HTERT RPE-1 (cell line): ENCODE results near the gene SETD2.

ENCODE experiments used
- in situ Hi-C: fragments of 300-500 bp; cut with MboI; formaldehyde crosslinking; loops from 4 replicates; pipeline ENCODE4 v1.14.3; 2020; ENCODE audit warnings: low sequenced_read_pairs

Gene SETD2

GRCh38 chr3:46986782-46987310 is 177.1 kb downstream of the SETD2 start:
- in situ Hi-C loops = no loop called here

GRCh38 chr3:46986055-46986730 is 177.7 kb downstream of the SETD2 start:
- in situ Hi-C loops = no loop called here

- in situ Hi-C loops = no loop called here
These were observed 178.3 kb downstream of the SETD2 start for GRCh38 chr3:46985588-46985987.

GRCh38 chr3:46984591-46985459 is 179.1 kb downstream of the SETD2 start:
- in situ Hi-C loops = no loop called here

- in situ Hi-C loops = no loop called here
These were observed 181.4 kb downstream of the SETD2 start for GRCh38 chr3:46982546-46982945.

- in situ Hi-C loops = no loop called here
These were observed 181.9 kb downstream of the SETD2 start for GRCh38 chr3:46981932-46982471.

GRCh38 chr3:46979958-46980497 is 183.9 kb downstream of the SETD2 start:
- in situ Hi-C loops = no loop called here

- in situ Hi-C loops = no loop called here
These were observed 184.6 kb downstream of the SETD2 start, which contains the start of gene NBEAL2 for GRCh38 chr3:46978985-46979944. Gene NBEAL2, plus strand, starts transcription at chr3:46979666. Its CDS starts 196 bp downstream, at chr3:46979862.

GRCh38 chr3:46978381-46978780 is 185.5 kb downstream of the SETD2 start:
- in situ Hi-C loops = no loop called here

- in situ Hi-C loops = no loop called here
These were observed 186.1 kb downstream of the SETD2 start for GRCh38 chr3:46977811-46978195.

- in situ Hi-C loops = no loop called here
These were observed 187.4 kb downstream of the SETD2 start, which contains the start of gene CCDC12 for GRCh38 chr3:46976326-46977190. Gene CCDC12, minus strand, starts transcription at chr3:46976745. Its CDS starts 13 bp downstream, at chr3:46976732.

GRCh38 chr3:46974421-46975171 is 189.3 kb downstream of the SETD2 start:
- in situ Hi-C loops = no loop called here

GRCh38 chr3:46972396-46972795 is 191.5 kb downstream of the SETD2 start:
- in situ Hi-C loops = no loop called here

- in situ Hi-C loops = no loop called here
These were observed 192.2 kb downstream of the SETD2 start for GRCh38 chr3:46971742-46972141.

GRCh38 chr3:46971151-46971550 is 192.8 kb downstream of the SETD2 start:
- in situ Hi-C loops = no loop called here

GRCh38 chr3:46970391-46971091 is 193.4 kb downstream of the SETD2 start:
- in situ Hi-C loops = no loop called here

- in situ Hi-C loops = no loop called here
These were observed 195.0 kb downstream of the SETD2 start for GRCh38 chr3:46968783-46969428.
